ENCODE data around the gene PDLIM3. TPM values are rescaled to one million over a fixed set of nuclear protein-coding genes. Genes with fewer than 3 reads are reported as not detected.
A peak's percentile ranks its signal among the peaks of the same experiment; 100 is the strongest.

PDLIM3 gene
- total RNA-seq, 1 donor from 2014 or later: 1.4 TPM

- Histone ChIP-seq H3K4me2 (no peak overlapping the region), H2AFZ (replicated peaks) (no peak overlapping the region), H4K20me1 (ENCODE audit: low read depth) (no peaks in the 10 kb centered on the region), H3K9ac (no peak overlapping the region), H3K4me3 (no peak overlapping the region), H3K79me2 (ENCODE audit: low read depth) (no peaks in the 10 kb centered on the region), H3F3A (ENCODE audit: low read depth) (no peaks in the 10 kb centered on the region), H3K9me3 (ENCODE audit: low read depth) (no peaks in the 10 kb centered on the region), H3K36me3 (no peaks in the 10 kb centered on the region), H3K27me3 (peaks cover 2% of the 10 kb centered on the region), H3K27ac (no peak overlapping the region), H3K4me1 (peaks cover 3% of the 10 kb centered on the region)
- no peak overlapping the region for H3K4me3 Mint-ChIP-seq
- H3K27ac Mint-ChIP-seq: no peak overlapping the region
- peaks cover 8% of the 10 kb centered on the region for H3K4me1 Mint-ChIP-seq
- H3K9me3 Mint-ChIP-seq: no peaks in the 10 kb centered on the region
- peaks cover 7% of the 10 kb centered on the region for H3K27me3 Mint-ChIP-seq (ENCODE audit: insufficient read depth, low read depth)
- DNase-seq (ENCODE audit: low spot score): no peak
- TF ChIP-seq EZH2phosphoT487 (IDR thresholded peaks at IDR 0.05) (no peak), EZH2 (IDR thresholded peaks at IDR 0.05) (no peak), CTCF (IDR thresholded peaks at IDR 0.05) (no peak)
- H3K36me3 Mint-ChIP-seq: no peaks in the 10 kb centered on the region
These were observed 70.4 kb downstream of the PDLIM3 start for GRCh38 chr4:185464887-185465286.

GRCh38 chr4:185464183-185464582 lies 71.1 kb downstream of the PDLIM3 start:
- no peak overlapping the region for H3K27ac Mint-ChIP-seq
- H2AFZ ChIP-seq (replicated peaks): peak overlapping the region; percentile 87
- H3K4me3 ChIP-seq: no peak overlapping the region
- peaks cover 3% of the 10 kb centered on the region for H3K27me3 Mint-ChIP-seq (ENCODE audit: insufficient read depth, low read depth)
- no peak overlapping the region for H3K27ac ChIP-seq
- H3K9me3 Mint-ChIP-seq: no peaks in the 10 kb centered on the region
- peaks cover 2% of the 10 kb centered on the region for H3K4me1 Mint-ChIP-seq
- H3K36me3 ChIP-seq: no peaks in the 10 kb centered on the region
- H3K4me1 ChIP-seq: peaks cover 3% of the 10 kb centered on the region
- peak; percentile 26 for TF ChIP-seq CTCF (IDR thresholded peaks at IDR 0.05)
- TF ChIP-seq EZH2phosphoT487 (IDR thresholded peaks at IDR 0.05): no peak
- no peaks in the 10 kb centered on the region for H3K9me3 ChIP-seq (ENCODE audit: low read depth)
- H3K79me2 ChIP-seq (ENCODE audit: low read depth): no peaks in the 10 kb centered on the region
- no peaks in the 10 kb centered on the region for H3K27me3 ChIP-seq
- DNase-seq (ENCODE audit: low spot score): peak; percentile 58
- H3K4me3 Mint-ChIP-seq: no peak overlapping the region
- H4K20me1 ChIP-seq (ENCODE audit: low read depth): no peaks in the 10 kb centered on the region
- no peaks in the 10 kb centered on the region for H3K36me3 Mint-ChIP-seq
- no peak overlapping the region for H3K4me2 ChIP-seq
- no peaks in the 10 kb centered on the region for H3F3A ChIP-seq (ENCODE audit: low read depth)
- H3K9ac ChIP-seq: no peak overlapping the region

- TF ChIP-seq CTCF (IDR thresholded peaks at IDR 0.05) (no peak), EZH2 (IDR thresholded peaks at IDR 0.05) (no peak), EZH2phosphoT487 (IDR thresholded peaks at IDR 0.05) (no peak)
- Histone ChIP-seq H3K4me1 (peaks cover 3% of the 10 kb centered on the region), H3K9me3 (ENCODE audit: low read depth) (no peaks in the 10 kb centered on the region), H3K79me2 (ENCODE audit: low read depth) (no peaks in the 10 kb centered on the region), H3F3A (ENCODE audit: low read depth) (no peaks in the 10 kb centered on the region), H2AFZ (replicated peaks) (no peak overlapping the region), H3K4me3 (no peak overlapping the region), H3K4me2 (no peak overlapping the region), H4K20me1 (ENCODE audit: low read depth) (no peaks in the 10 kb centered on the region), H3K27ac (no peak overlapping the region), H3K27me3 (no peaks in the 10 kb centered on the region), H3K36me3 (no peaks in the 10 kb centered on the region), H3K9ac (no peak overlapping the region)
- no peak overlapping the region for H3K27ac Mint-ChIP-seq
- no peak overlapping the region for H3K4me3 Mint-ChIP-seq
- peaks cover 2% of the 10 kb centered on the region for H3K4me1 Mint-ChIP-seq
- H3K27me3 Mint-ChIP-seq (ENCODE audit: insufficient read depth, low read depth): peaks cover 3% of the 10 kb centered on the region
- DNase-seq (ENCODE audit: low spot score): no peak
- H3K9me3 Mint-ChIP-seq: no peaks in the 10 kb centered on the region
- no peaks in the 10 kb centered on the region for H3K36me3 Mint-ChIP-seq
These were observed 71.8 kb downstream of the PDLIM3 start for GRCh38 chr4:185463541-185463940.
